ENCODE results near the gene FXYD6. TPM values are rescaled to one million over a fixed set of nuclear protein-coding genes. Genes with fewer than 3 reads are reported as not detected.

Gene FXYD6
- total RNA-seq, 1 experiment from 2014 or later = 12.8 TPM

GRCh38 chr11:117849781-117850414 lies 26.6 kb downstream of the FXYD6 start:
- no peak for DNase-seq (ENCODE audit: low spot score)

- DNase-seq (ENCODE audit: low spot score) = peak; percentile 48
Measured at GRCh38 chr11:117843666-117844484, 32.6 kb downstream of the FXYD6 start.

- DNase-seq (ENCODE audit: low spot score) = no peak
Measured at GRCh38 chr11:117842131-117842941, 34.1 kb downstream of the FXYD6 start.

- no peak for DNase-seq (ENCODE audit: low spot score)
Measured at GRCh38 chr11:117841551-117842031, 34.9 kb downstream of the FXYD6 start.

- DNase-seq (ENCODE audit: low spot score) = no peak
Measured at GRCh38 chr11:117840881-117841550, 35.4 kb downstream of the FXYD6 start.

GRCh38 chr11:117839936-117840813 lies 36.3 kb downstream of the FXYD6 start:
- DNase-seq (ENCODE audit: low spot score) = no peak

- no peak for DNase-seq (ENCODE audit: low spot score)
Measured at GRCh38 chr11:117839380-117839881, 37.0 kb downstream of the FXYD6 start.

- DNase-seq (ENCODE audit: low spot score) = no peak
Measured at GRCh38 chr11:117838901-117839300, 37.6 kb downstream of the FXYD6 start.

- DNase-seq (ENCODE audit: low spot score) = no peak
Measured at GRCh38 chr11:117837791-117838190, 38.7 kb downstream of the FXYD6 start.

- no peak for DNase-seq (ENCODE audit: low spot score)
Measured at GRCh38 chr11:117837070-117837776, 39.2 kb downstream of the FXYD6 start.

- DNase-seq (ENCODE audit: low spot score) = no peak
Measured at GRCh38 chr11:117836077-117836960, 40.1 kb downstream of the FXYD6 start.

- DNase-seq (ENCODE audit: low spot score) = no peak
Measured at GRCh38 chr11:117835576-117835975, 40.9 kb downstream of the FXYD6 start.

GRCh38 chr11:117834838-117835443 lies 41.5 kb downstream of the FXYD6 start:
- no peak for DNase-seq (ENCODE audit: low spot score)

- no peak for DNase-seq (ENCODE audit: low spot score)
Measured at GRCh38 chr11:117834068-117834810, 42.2 kb downstream of the FXYD6 start.

- DNase-seq (ENCODE audit: low spot score) = no peak
Measured at GRCh38 chr11:117833401-117833891, 43.0 kb downstream of the FXYD6 start.

- DNase-seq (ENCODE audit: low spot score) = no peak
Measured at GRCh38 chr11:117832511-117832910, 43.9 kb downstream of the FXYD6 start.

- no peak for DNase-seq (ENCODE audit: low spot score)
Measured at GRCh38 chr11:117831661-117832415, 44.6 kb downstream of the FXYD6 start.
